ENCODE results near the gene WDR48.

WDR48 gene

GRCh38 chr3:39051649-39052561, at the start of gene WDR48, which contains the start of gene SCN11A:
Gene WDR48 (plus strand): TSS chr3:39052016. CDS start chr3:39052026, 10 bp downstream.
Gene SCN11A (minus strand): TSS chr3:39051944. CDS start chr3:38950362, 101,582 bp downstream.
- TF ChIP-seq NFRKB (IDR thresholded peaks at IDR 0.05) (peak; percentile 74), L3MBTL2 (conservative IDR thresholded peaks at IDR 0.05) (peak; percentile 56; the same call in 1 of the 2 replicates), BHLHE40 (IDR thresholded peaks at IDR 0.05; ENCODE audit: borderline replicate concordance) (no peak), LEF1 (IDR thresholded peaks at IDR 0.05; ENCODE audit: borderline replicate concordance) (no peak; the same call in 1 of the 2 replicates), FOXK2 (IDR thresholded peaks at IDR 0.05) (peak; percentile 99), ELF4 (IDR thresholded peaks at IDR 0.05) (peak; percentile 72; the same call in 1 of the 2 replicates), PKNOX1 (IDR thresholded peaks at IDR 0.05) (peak; percentile 73), FOXA1 (IDR thresholded peaks at IDR 0.05) (peak; percentile 49; the same call in 1 of the 2 replicates), SP1 (IDR thresholded peaks at IDR 0.05) (no peak), HDGF (IDR thresholded peaks at IDR 0.05; ENCODE audit: borderline replicate concordance) (no peak), CTBP1 (IDR thresholded peaks at IDR 0.05; ENCODE audit: borderline replicate concordance) (no peak), TARDBP (IDR thresholded peaks at IDR 0.05) (no peak), SUZ12 (IDR thresholded peaks at IDR 0.05) (no peak), ZNF384 (IDR thresholded peaks at IDR 0.05) (no peak)
- POLR2A ChIA-PET, result no interaction called here
- peak; percentile 90 for DNase-seq (ENCODE audit: extremely low spot score)
- CTCF ChIA-PET, result no interaction called here

GRCh38 chr3:39005295-39005694, 46.5 kb upstream of the WDR48 start:
- CTCF ChIA-PET, result no interaction called here
- POLR2A ChIA-PET, result no interaction called here
- TF ChIP-seq SUZ12 (IDR thresholded peaks at IDR 0.05) (no peak), LEF1 (IDR thresholded peaks at IDR 0.05; ENCODE audit: borderline replicate concordance) (no peak), L3MBTL2 (conservative IDR thresholded peaks at IDR 0.05) (no peak), FOXA1 (IDR thresholded peaks at IDR 0.05) (no peak), CTBP1 (IDR thresholded peaks at IDR 0.05; ENCODE audit: borderline replicate concordance) (no peak), TARDBP (IDR thresholded peaks at IDR 0.05) (no peak), NFRKB (IDR thresholded peaks at IDR 0.05) (no peak), PKNOX1 (IDR thresholded peaks at IDR 0.05) (no peak), ELF4 (IDR thresholded peaks at IDR 0.05) (no peak), SP1 (IDR thresholded peaks at IDR 0.05) (no peak), FOXK2 (IDR thresholded peaks at IDR 0.05) (no peak), FOXM1 (IDR thresholded peaks at IDR 0.05; ENCODE audit: borderline replicate concordance) (no peak), ZNF384 (IDR thresholded peaks at IDR 0.05) (no peak), ARNT (IDR thresholded peaks at IDR 0.05) (no peak), BHLHE40 (IDR thresholded peaks at IDR 0.05; ENCODE audit: borderline replicate concordance) (no peak), HDGF (IDR thresholded peaks at IDR 0.05; ENCODE audit: borderline replicate concordance) (no peak)
- no peak for DNase-seq (ENCODE audit: extremely low spot score)

GRCh38 chr3:39011191-39011736, 40.6 kb upstream of the WDR48 start:
- DNase-seq (ENCODE audit: extremely low spot score), result no peak
- TF ChIP-seq FOXK2 (IDR thresholded peaks at IDR 0.05) (no peak), HDGF (IDR thresholded peaks at IDR 0.05; ENCODE audit: borderline replicate concordance) (no peak), SP1 (IDR thresholded peaks at IDR 0.05) (no peak), ELF4 (IDR thresholded peaks at IDR 0.05) (no peak), TARDBP (IDR thresholded peaks at IDR 0.05) (no peak), FOXM1 (IDR thresholded peaks at IDR 0.05; ENCODE audit: borderline replicate concordance) (no peak), LEF1 (IDR thresholded peaks at IDR 0.05; ENCODE audit: borderline replicate concordance) (no peak), FOXA1 (IDR thresholded peaks at IDR 0.05) (no peak), ZNF384 (IDR thresholded peaks at IDR 0.05) (no peak)
- ChIA-PET CTCF (no interaction called here), POLR2A (no interaction called here)

- POLR2A ChIA-PET, result no interaction called here
- DNase-seq (ENCODE audit: extremely low spot score), result no peak
- CTCF ChIA-PET, result no interaction called here
- TF ChIP-seq TARDBP (IDR thresholded peaks at IDR 0.05) (no peak), BHLHE40 (IDR thresholded peaks at IDR 0.05; ENCODE audit: borderline replicate concordance) (no peak), ARNT (IDR thresholded peaks at IDR 0.05) (no peak), FOXK2 (IDR thresholded peaks at IDR 0.05) (no peak), LEF1 (IDR thresholded peaks at IDR 0.05; ENCODE audit: borderline replicate concordance) (no peak), NFRKB (IDR thresholded peaks at IDR 0.05) (no peak), ELF4 (IDR thresholded peaks at IDR 0.05) (no peak), FOXM1 (IDR thresholded peaks at IDR 0.05; ENCODE audit: borderline replicate concordance) (no peak), SP1 (IDR thresholded peaks at IDR 0.05) (no peak), ZNF384 (IDR thresholded peaks at IDR 0.05) (no peak), L3MBTL2 (conservative IDR thresholded peaks at IDR 0.05) (no peak)
Measured at GRCh38 chr3:39013289-39013688, 38.5 kb upstream of the WDR48 start.

- TF ChIP-seq FOXA1 (IDR thresholded peaks at IDR 0.05) (no peak), PKNOX1 (IDR thresholded peaks at IDR 0.05) (no peak), ELF4 (IDR thresholded peaks at IDR 0.05) (no peak), FOXK2 (IDR thresholded peaks at IDR 0.05) (no peak), FOXM1 (IDR thresholded peaks at IDR 0.05; ENCODE audit: borderline replicate concordance) (no peak), ARNT (IDR thresholded peaks at IDR 0.05) (no peak), BHLHE40 (IDR thresholded peaks at IDR 0.05; ENCODE audit: borderline replicate concordance) (no peak), ZNF384 (IDR thresholded peaks at IDR 0.05) (no peak), LEF1 (IDR thresholded peaks at IDR 0.05; ENCODE audit: borderline replicate concordance) (no peak)
- ChIA-PET CTCF (no interaction called here), POLR2A (no interaction called here)
- DNase-seq (ENCODE audit: extremely low spot score), result no peak
Measured at GRCh38 chr3:39013921-39014509, 37.8 kb upstream of the WDR48 start.
